Neural cell (in vitro differentiated cells): Measurements from ENCODE around the gene TBR1. TPM values are rescaled to one million over a fixed set of nuclear protein-coding genes. Genes with fewer than 3 reads are reported as not detected.
A peak's percentile ranks its signal among the peaks of the same experiment; 100 is the strongest.

ENCODE experiments used
- H2AFZ ChIP-seq: fragments of 200-600, 300-800 bp; sonication (generic), shearing (Covaris generic); 2 replicates; pipeline ENCODE4 v1.6.0; 2014; ENCODE audit warnings: low read depth, mild to moderate bottlenecking, antibody characterized with exemption, low read length, moderate library complexity
- H3F3A ChIP-seq: fragments of 200-600 bp; shearing (Covaris generic); 2 replicates; pipeline ENCODE4 v1.6.1; 2016; ENCODE audit warnings: mild to moderate bottlenecking, moderate library complexity, mixed read lengths, antibody characterized with exemption, low read length; ENCODE audit not compliant: insufficient read depth, poor library complexity, severe bottlenecking
- H3K27ac ChIP-seq: fragments of 200-600, 300-800 bp; sonication (generic), shearing (Covaris generic); 2 replicates; pipeline ENCODE4 v1.5.1; 2014; ENCODE audit warnings: mild to moderate bottlenecking, low read length, moderate library complexity
- H3K27me3 ChIP-seq: fragments of 300-800, 200-600 bp; sonication (generic), shearing (Covaris generic); 2 replicates; pipeline ENCODE4 v1.6.0; 2014; ENCODE audit warnings: mild to moderate bottlenecking, low read depth, low read length, moderate library complexity; ENCODE audit not compliant: insufficient read depth
- H3K36me3 ChIP-seq: fragments of 300-800, 200-600 bp; sonication (generic), shearing (Covaris generic); 2 replicates; pipeline ENCODE4 v1.5.1; 2014; ENCODE audit warnings: mild to moderate bottlenecking, antibody characterized with exemption, low read length, moderate library complexity; ENCODE audit not compliant: insufficient read depth
- H3K4me2 ChIP-seq: fragments of 300-800, 200-600 bp; sonication (generic), shearing (Covaris generic); 2 replicates; pipeline ENCODE4 v1.6.0; 2014; ENCODE audit warnings: mild to moderate bottlenecking, low read length
- H3K4me3 ChIP-seq: fragments of 300-800, 200-600 bp; sonication (generic), shearing (Covaris generic); 2 replicates; pipeline ENCODE4 v1.5.1; 2014; ENCODE audit warnings: mild to moderate bottlenecking, low read length, moderate library complexity
- H3K79me2 ChIP-seq: fragments of 200-600 bp; shearing (Covaris generic); replicated peaks from 2 replicates; pipeline ENCODE4 v1.6.0; 2014; ENCODE audit warnings: mild to moderate bottlenecking, low read length, moderate library complexity; ENCODE audit not compliant: insufficient read depth
- H3K9ac ChIP-seq: fragments of 300-800, 200-600 bp; sonication (generic), shearing (Covaris generic); 2 replicates; pipeline ENCODE4 v1.6.1; 2016; ENCODE audit warnings: mild to moderate bottlenecking, low read length, mixed read lengths
- H3K9me2 ChIP-seq: fragments of 200-600 bp; shearing (Covaris generic); 2 replicates; pipeline ENCODE4 v1.6.1; 2016; ENCODE audit warnings: mild to moderate bottlenecking, low read length, mixed read lengths; ENCODE audit not compliant: insufficient read depth
- H3K9me3 ChIP-seq: fragments of 200-600, 300-800 bp; sonication (generic), shearing (Covaris generic); 2 replicates; pipeline ENCODE4 v1.6.1; 2016; ENCODE audit warnings: mild to moderate bottlenecking, mixed run types, low read length, moderate library complexity, mixed read lengths
- H4K20me1 ChIP-seq: fragments of 200-600 bp; shearing (Covaris generic); 2 replicates; pipeline ENCODE4 v1.6.1; 2016; ENCODE audit warnings: mild to moderate bottlenecking, mixed run types; ENCODE audit not compliant: insufficient read depth
- CTCF ChIP-seq: fragments of 450-650 bp; IDR thresholded peaks from 2 replicates; pipeline ENCODE4 v1.5.1; 2014; ENCODE audit warnings: antibody characterized with exemption, mild to moderate bottlenecking, moderate library complexity; ENCODE audit not compliant: poor library complexity, severe bottlenecking
- EP300 ChIP-seq: fragments of 450-650 bp; conservative IDR thresholded peaks from 2 replicates; pipeline ENCODE4 v1.6.1; 2014; ENCODE audit warnings: antibody characterized with exemption, mild to moderate bottlenecking, moderate library complexity; ENCODE audit not compliant: poor library complexity, severe bottlenecking
- EZH2 ChIP-seq: fragments of 200-600, 300-800 bp; shearing (Covaris generic), sonication (generic); IDR thresholded peaks from 2 replicates; pipeline ENCODE4 v1.6.1; 2014; ENCODE audit warnings: antibody characterized with exemption, low read length, borderline replicate concordance, mild to moderate bottlenecking; ENCODE audit not compliant: insufficient read depth, poor library complexity, severe bottlenecking
- MXI1 ChIP-seq: fragments of 450-650 bp; conservative IDR thresholded peaks from 2 replicates; pipeline ENCODE4 v1.6.1; 2014; ENCODE audit warnings: antibody characterized with exemption, mild to moderate bottlenecking; ENCODE audit not compliant: poor library complexity, severe bottlenecking
- POLR2AphosphoS5 ChIP-seq: IDR thresholded peaks from 2 replicates; pipeline ENCODE4 v1.6.1; 2012
- RAD21 ChIP-seq: fragments of 450-650 bp; conservative IDR thresholded peaks from 2 replicates; pipeline ENCODE4 v1.6.1; 2014; ENCODE audit warnings: antibody characterized with exemption, mild to moderate bottlenecking, moderate library complexity
- REST ChIP-seq: IDR thresholded peaks from 2 replicates; pipeline ENCODE4 v1.6.1; 2012; ENCODE audit warnings: borderline replicate concordance
- SMC3 ChIP-seq: fragments of 450-650 bp; conservative IDR thresholded peaks from 2 replicates; pipeline ENCODE4 v1.6.1; 2014; ENCODE audit warnings: antibody characterized with exemption, mild to moderate bottlenecking, moderate library complexity; ENCODE audit not compliant: poor library complexity
- TAF1 ChIP-seq: IDR thresholded peaks from 2 replicates; pipeline ENCODE4 v1.6.1; 2012; ENCODE audit warnings: low read depth
- polyA plus RNA-seq: library from polyadenylated mRNA; depleted of rRNA; stranded (reverse); fragments of >200 nt; gene quantifications from 2 replicates; pipeline ENCODE4 v1.2.3, GENCODE V29; 2014

The TBR1 gene
- polyA plus RNA-seq, 1 donor from 2014 or later, result 4.5 TPM

GRCh38 chr2:161371869-161372268 lies 44.2 kb upstream of the TBR1 start:
- Histone ChIP-seq H3K36me3 (no peaks in the 10 kb centered on the region), H3K4me2 (peak overlapping the region; percentile 21), H3K79me2 (no peaks in the 10 kb centered on the region), H3K27me3 (no peaks in the 10 kb centered on the region), H3F3A (no peaks in the 10 kb centered on the region), H3K9me2 (no peaks in the 10 kb centered on the region), H3K9ac (no peak overlapping the region), H4K20me1 (no peaks in the 10 kb centered on the region), H3K27ac (peak overlapping the region; percentile 26), H3K4me3 (peak overlapping the region; percentile 12), H3K9me3 (no peaks in the 10 kb centered on the region), H2AFZ (no peak overlapping the region)
- peak; percentile 79 for TF ChIP-seq REST
- no peak for TF ChIP-seq CTCF
- TF ChIP-seq EP300, result no peak
- no peak for TF ChIP-seq TAF1
- no peak for TF ChIP-seq MXI1
- TF ChIP-seq SMC3, result no peak
- TF ChIP-seq RAD21, result no peak
- TF ChIP-seq POLR2AphosphoS5, result peak; percentile 70
- TF ChIP-seq EZH2, result no peak

GRCh38 chr2:161373942-161374341 lies 42.2 kb upstream of the TBR1 start:
- H3K27me3 ChIP-seq, result no peaks in the 10 kb centered on the region
- no peaks in the 10 kb centered on the region for H3K79me2 ChIP-seq
- no peak overlapping the region for H2AFZ ChIP-seq
- TF ChIP-seq TAF1 (no peak), SMC3 (no peak), REST (no peak), EP300 (no peak), POLR2AphosphoS5 (no peak), CTCF (no peak), MXI1 (no peak), EZH2 (no peak), RAD21 (no peak)
- H3F3A ChIP-seq, result no peaks in the 10 kb centered on the region
- H3K9me3 ChIP-seq, result no peaks in the 10 kb centered on the region
- H3K9me2 ChIP-seq, result no peaks in the 10 kb centered on the region
- H3K27ac ChIP-seq, result no peak overlapping the region
- H3K36me3 ChIP-seq, result no peaks in the 10 kb centered on the region
- no peak overlapping the region for H3K9ac ChIP-seq
- no peak overlapping the region for H3K4me3 ChIP-seq
- H4K20me1 ChIP-seq, result no peaks in the 10 kb centered on the region
- H3K4me2 ChIP-seq, result no peak overlapping the region
